Endothelial cell of umbilical vein (primary cell): ENCODE data around the gene ZFX. TPM values are rescaled to one million over a fixed set of nuclear protein-coding genes. Genes with fewer than 3 reads are reported as not detected.

Experiments
- BruUV-seq: library from RNA; stranded (reverse); fragments of 400-500 nt; replicated peaks from 2 replicates; lab custom pipeline; 2021; lab: Mats Ljungman, UMichigan
- CTCF ChIA-PET: fragments of 300-600, 350-600 bp; sonication (Branson Sonifier 250); formaldehyde crosslinking; loops from one replicate; lab custom pipeline; 2021; ENCODE audit warnings: antibody characterized with exemption, inconsistent platforms; lab: Charles Lee
- POLR2A ChIA-PET: fragments of 300-600, 350-600 bp; sonication (Branson Sonifier 250); formaldehyde crosslinking; loops from one replicate; lab custom pipeline; 2021; ENCODE audit warnings: antibody characterized with exemption, inconsistent platforms; lab: Charles Lee
- DNase-seq: peaks from one replicate; pipeline ENCODE4 v3.0.0-alpha.2; 2011; ENCODE audit warnings: low read depth, low spot score
- FAIRE-seq: peaks from 2 replicates; lab custom pipeline; 2011; peaks lifted over from hg19 to GRCh38; lab: Jason Lieb, UNC
- H2AFZ ChIP-seq: 2 replicates; pipeline ENCODE4 v1.6.0; 2012; ENCODE audit warnings: low read depth, low read length, control low read depth, inconsistent platforms
- H3K27ac ChIP-seq: 2 replicates; pipeline ENCODE4 v1.5.1; 2011; ENCODE audit warnings: low read depth, mild to moderate bottlenecking, control low read depth, low read length, moderate library complexity; ENCODE audit not compliant: insufficient read depth
- H3K27me3 ChIP-seq, 2 experiments: 2 replicates each; pipeline versions ENCODE4 v1.6.0 to v1.6.1; 2011; ENCODE audit warnings: low read length in 2 of 2, mixed read lengths in 1 of 2; ENCODE audit not compliant: control insufficient read depth in 2 of 2, insufficient read depth in 2 of 2
- H3K36me3 ChIP-seq, 2 experiments: 2 replicates in 1 of 2; 3 replicates in 1 of 2; pipeline ENCODE4 v1.5.1; 2011; ENCODE audit warnings: low read length in 2 of 2, mild to moderate bottlenecking in 1 of 2, moderate library complexity in 1 of 2; ENCODE audit not compliant: control insufficient read depth in 2 of 2, insufficient read depth in 2 of 2; ENCODE audit errors: extremely low read depth in 1 of 2
- H3K4me1 ChIP-seq: 3 replicates; pipeline ENCODE4 v1.5.1; 2011; ENCODE audit warnings: mild to moderate bottlenecking, low read length; ENCODE audit not compliant: control insufficient read depth, insufficient read depth; ENCODE audit errors: extremely low read depth
- H3K4me2 ChIP-seq: 2 replicates; pipeline ENCODE4 v1.6.1; 2011; ENCODE audit warnings: low read length, control low read depth, mixed read lengths; ENCODE audit not compliant: insufficient read depth
- H3K4me3 ChIP-seq, 3 experiments: fragments of 200-600 bp in 1 of 3; sonication (generic), shearing (Covaris generic) in 1 of 3; replicated peaks in 1 of 3; 2 replicates each; pipeline ENCODE4 v1.5.1; 2011 to 2016; ENCODE audit warnings: control low read depth in 3 of 3, low read length in 3 of 3, mild to moderate bottlenecking in 2 of 3, inconsistent platforms in 1 of 3, low read depth in 1 of 3, moderate library complexity in 1 of 3; ENCODE audit not compliant: insufficient read depth in 1 of 3
- H3K79me2 ChIP-seq: 2 replicates; pipeline ENCODE4 v1.6.0; 2012; ENCODE audit warnings: low read length, inconsistent platforms; ENCODE audit not compliant: control insufficient read depth, insufficient read depth
- H3K9ac ChIP-seq: replicated peaks from 2 replicates; pipeline ENCODE3; 2011; ENCODE audit warnings: low read length, control low read depth; ENCODE audit not compliant: insufficient read depth; ENCODE audit errors: extremely low read depth
- H3K9me1 ChIP-seq: replicated peaks from 3 replicates; pipeline ENCODE4 v1.6.0; 2011; ENCODE audit warnings: mild to moderate bottlenecking, low read length; ENCODE audit not compliant: control insufficient read depth, insufficient read depth; ENCODE audit errors: extremely low read depth
- H3K9me3 ChIP-seq: replicated peaks from 2 replicates; pipeline ENCODE4 v1.5.1; 2012; ENCODE audit warnings: low read length, inconsistent platforms; ENCODE audit not compliant: control insufficient read depth, insufficient read depth
- H4K20me1 ChIP-seq: replicated peaks from 2 replicates; pipeline ENCODE3; 2011; ENCODE audit warnings: mild to moderate bottlenecking, low read length; ENCODE audit not compliant: control insufficient read depth, insufficient read depth; ENCODE audit errors: extremely low read depth
- CTCF ChIP-seq, 2 donors: IDR thresholded peaks; 1 replicate in 1 of 2; 2 replicates in 1 of 2; pipeline ENCODE4 v1.5.1; 2011; ENCODE audit warnings: low read length in 2 of 2, mild to moderate bottlenecking in 2 of 2, moderate library complexity in 2 of 2, control low read depth in 1 of 2, inconsistent platforms in 1 of 2, low read depth in 1 of 2; ENCODE audit not compliant: insufficient read depth in 1 of 2; ENCODE audit errors: extremely low read depth in 1 of 2
- EZH2 ChIP-seq: IDR thresholded peaks from 2 replicates; pipeline ENCODE4 v1.6.1; 2012; ENCODE audit warnings: borderline replicate concordance, low read depth, mild to moderate bottlenecking, moderate library complexity, low read length, inconsistent platforms; ENCODE audit not compliant: severe bottlenecking
- FOS ChIP-seq: IDR thresholded peaks from 2 replicates; pipeline ENCODE4 v1.6.1; 2011; ENCODE audit warnings: mild to moderate bottlenecking, low read length, moderate library complexity, borderline replicate concordance; ENCODE audit not compliant: insufficient read depth
- GATA2 ChIP-seq: IDR thresholded peaks from 2 replicates; pipeline ENCODE4 v1.7.0; 2011; ENCODE audit warnings: low read depth, mild to moderate bottlenecking, moderate library complexity, mixed read lengths, low read length; ENCODE audit not compliant: insufficient read length, insufficient read depth
- JUN ChIP-seq: IDR thresholded peaks from 2 replicates; pipeline ENCODE4 v1.6.1; 2011; ENCODE audit warnings: borderline replicate concordance, low read depth; ENCODE audit not compliant: insufficient read length, insufficient read depth
- MAX ChIP-seq: IDR thresholded peaks from 2 replicates; pipeline ENCODE4 v1.6.1; 2011; ENCODE audit not compliant: insufficient read depth, insufficient read length
- MYC ChIP-seq: IDR thresholded peaks from one replicate; pipeline ENCODE4 v1.6.1; 2011; ENCODE audit warnings: mild to moderate bottlenecking, low read depth, low read length
- POLR2A ChIP-seq: IDR thresholded peaks from 2 replicates; pipeline ENCODE4 v1.6.1; 2012; ENCODE audit warnings: low read depth, mild to moderate bottlenecking, control low read depth, low read length
- POLR2AphosphoS5 ChIP-seq: IDR thresholded peaks from 2 replicates; pipeline ENCODE4 v1.6.1; 2012; ENCODE audit warnings: low read depth, mild to moderate bottlenecking, control low read depth, low read length, moderate library complexity; ENCODE audit not compliant: insufficient read depth
- dilution Hi-C: fragments of 300-500 bp; cut with MboI; formaldehyde crosslinking; loops from one replicate; pipeline ENCODE4 v1.15.0; 2019; ENCODE audit warnings: low sequenced_read_pairs; ENCODE audit not compliant: extremely low pct_ligation_motif_present
- intact Hi-C: fragments of 100-400 bp; cut with micrococcal nuclease; formaldehyde crosslinking; loops from one replicate; pipeline ENCODE4 v1.10.0; 2022
- polyA plus RNA-seq, 4 experiments: library from polyadenylated mRNA; depleted of rRNA in 3 of 4; stranded (reverse) in 3 of 4; unstranded in 1 of 4; fragments of >200 nt; gene quantifications; 2 replicates each; pipeline versions ENCODE4 v1.2.1 to v1.2.3, GENCODE V29; 2011 to 2012; ENCODE audit warnings: missing spikeins in 1 of 4
- total RNA-seq: library from RNA; stranded (reverse); gene quantifications from 2 replicates; pipeline ENCODE4 v1.2.3, GENCODE V29; 2021

ZFX gene
- total and polyA plus RNA-seq, 2 donors (not counting 3 experiments of a cell fraction or from before 2014, with no cell fraction given) = 11.4 to 34.1 TPM

- H2AFZ ChIP-seq = no peak overlapping the region
- no peak for DNase-seq
- CTCF ChIA-PET = interaction anchor here (0.6 to 1.6 kb wide), 3 partner anchors 9 to 335 kb away, joined by 3 to 18 read pairs (median 4); no protein-coding TSS in a partner anchor
- H3K4me1 ChIP-seq = no peaks in the 10 kb centered on the region
- TF ChIP-seq POLR2AphosphoS5 = no peak
- TF ChIP-seq POLR2A = no peak
- TF ChIP-seq FOS = no peak
- TF ChIP-seq EZH2 = no peak
- TF ChIP-seq GATA2 = no peak
- no peak for TF ChIP-seq MYC
- TF ChIP-seq JUN = no peak
- TF ChIP-seq MAX = no peak
- TF ChIP-seq CTCF (IDR thresholded peaks at IDR 0.05; ENCODE audit: extremely low read depth in 1 of 2, insufficient read depth in 1 of 2, low read depth in 1 of 2, low read length in 2 of 2) = no peak
- H3K9ac ChIP-seq = no peak overlapping the region
- no peak overlapping the region for H3K27ac ChIP-seq
- H3K36me3 ChIP-seq = no peaks in the 10 kb centered on the region
- H3K4me3 ChIP-seq = no peak overlapping the region
- no peaks in the 10 kb centered on the region for H3K9me1 ChIP-seq
- dilution Hi-C loops = no loop called here
- H3K4me2 ChIP-seq = no peak overlapping the region
- no peaks in the 10 kb centered on the region for H3K79me2 ChIP-seq
- FAIRE-seq = no peak
- no TSS peak for BruUV-seq
- POLR2A ChIA-PET = interaction anchor here (0.7 kb wide), 1 partner anchor 452 kb away, joined by 7 read pairs; no protein-coding TSS in a partner anchor
- intact Hi-C loops = loop anchor here (1.0 to 5.0 kb wide), 3 partner anchors 160 to 550 kb away; partner anchors contain the start of gene CXorf58
- no peaks in the 10 kb centered on the region for H4K20me1 ChIP-seq
- H3K27me3 ChIP-seq = peaks cover 0 to 6% of the 10 kb centered on the region in 2 experiments
- H3K9me3 ChIP-seq = no peaks in the 10 kb centered on the region
Observed at GRCh38 chrX:24242649-24243175, 93.2 kb downstream of the ZFX start.
